BJ (cell line): ENCODE measurements around the gene FLII. TPM values are rescaled to one million over a fixed set of nuclear protein-coding genes. Genes with fewer than 3 reads are reported as not detected.

Experiments used
- CTCF ChIA-PET: fragments of 350-600 bp; formaldehyde crosslinking; extraction: SDS; loops from one replicate; lab custom pipeline; 2021; ENCODE audit warnings: antibody characterized with exemption, inconsistent platforms; lab: Yijun Ruan, JAX
- POLR2A ChIA-PET: fragments of 300-600 bp; sonication (Branson Sonifier 250); formaldehyde crosslinking; extraction: SDS; loops from one replicate; lab custom pipeline; 2021; ENCODE audit warnings: antibody characterized with exemption; lab: Charles Lee
- DNase-seq: peaks from one replicate; pipeline ENCODE4 v3.0.0-alpha.2; 2011; ENCODE audit warnings: low read depth
- H3K27me3 ChIP-seq: 2 replicates; pipeline ENCODE4 v1.6.0; 2011; ENCODE audit warnings: low read length; ENCODE audit not compliant: control insufficient read depth, insufficient read depth
- H3K36me3 ChIP-seq: 2 replicates; pipeline ENCODE4 v1.5.1; 2011; ENCODE audit warnings: low read length; ENCODE audit not compliant: control insufficient read depth, insufficient read depth
- H3K4me3 ChIP-seq: 2 replicates; pipeline ENCODE4 v1.5.1; 2011; ENCODE audit warnings: low read depth, mild to moderate bottlenecking, control low read depth, low read length
- polyA plus RNA-seq: library from polyadenylated mRNA; depleted of rRNA; stranded (reverse); fragments of >200 nt; gene quantifications from 2 replicates; pipeline ENCODE4 v1.2.3, GENCODE V29; 2011; rRNA removed
- TF ChIP-seq, protein P1 (sequence below): IDR thresholded peaks from 2 replicates; pipeline ENCODE4 v1.5.1; 2011; ENCODE audit warnings: low read depth, mild to moderate bottlenecking, control low read depth, inconsistent platforms, low read length, moderate library complexity; ENCODE audit not compliant: insufficient read depth

FLII gene
- polyA plus RNA-seq, 1 experiment, result 425 TPM

DNA sequence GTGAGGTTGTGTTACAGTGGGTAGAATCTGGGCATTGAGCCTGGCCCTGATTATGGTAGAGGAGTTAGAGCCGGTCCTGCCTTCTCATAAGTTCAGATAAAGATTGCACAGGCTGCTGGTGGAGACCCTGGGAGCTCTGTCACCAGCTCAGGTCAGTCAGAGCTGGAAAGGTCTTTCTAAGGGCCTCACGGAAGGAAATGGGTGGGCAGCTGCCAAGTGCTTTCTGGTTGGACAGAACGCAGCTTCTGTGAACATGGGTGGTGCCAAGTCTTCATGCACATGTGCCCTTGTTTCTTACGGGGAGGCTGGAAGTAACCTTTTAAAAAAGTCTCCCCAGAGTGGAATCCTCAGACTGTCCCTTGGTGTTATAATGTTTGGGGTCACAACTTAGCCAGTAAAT is 60.0 kb downstream of the FLII start:
- CTCF ChIA-PET, result interaction anchor here (0.7 to 1.8 kb wide), 3 partner anchors 9 to 19 kb away, joined by 3 to 6 read pairs (median 4); no protein-coding TSS in a partner anchor
- Histone ChIP-seq H3K4me3 (no peak overlapping the region), H3K27me3 (no peaks in the 10 kb centered on the region), H3K36me3 (peaks cover 32% of the 10 kb centered on the region)
- TF ChIP-seq, protein P1, sequence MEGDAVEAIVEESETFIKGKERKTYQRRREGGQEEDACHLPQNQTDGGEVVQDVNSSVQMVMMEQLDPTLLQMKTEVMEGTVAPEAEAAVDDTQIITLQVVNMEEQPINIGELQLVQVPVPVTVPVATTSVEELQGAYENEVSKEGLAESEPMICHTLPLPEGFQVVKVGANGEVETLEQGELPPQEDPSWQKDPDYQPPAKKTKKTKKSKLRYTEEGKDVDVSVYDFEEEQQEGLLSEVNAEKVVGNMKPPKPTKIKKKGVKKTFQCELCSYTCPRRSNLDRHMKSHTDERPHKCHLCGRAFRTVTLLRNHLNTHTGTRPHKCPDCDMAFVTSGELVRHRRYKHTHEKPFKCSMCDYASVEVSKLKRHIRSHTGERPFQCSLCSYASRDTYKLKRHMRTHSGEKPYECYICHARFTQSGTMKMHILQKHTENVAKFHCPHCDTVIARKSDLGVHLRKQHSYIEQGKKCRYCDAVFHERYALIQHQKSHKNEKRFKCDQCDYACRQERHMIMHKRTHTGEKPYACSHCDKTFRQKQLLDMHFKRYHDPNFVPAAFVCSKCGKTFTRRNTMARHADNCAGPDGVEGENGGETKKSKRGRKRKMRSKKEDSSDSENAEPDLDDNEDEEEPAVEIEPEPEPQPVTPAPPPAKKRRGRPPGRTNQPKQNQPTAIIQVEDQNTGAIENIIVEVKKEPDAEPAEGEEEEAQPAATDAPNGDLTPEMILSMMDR, result no peak
- DNase-seq, result no peak
- POLR2A ChIA-PET, result no interaction called here

GRCh38 chr17:18197535-18198194 is 60.9 kb downstream of the FLII start:
- ChIA-PET CTCF (interaction anchor here (0.7 to 1.7 kb wide), 2 partner anchors 14 to 20 kb away, joined by 3 to 6 read pairs; no protein-coding TSS in a partner anchor), POLR2A (no interaction called here)
- Histone ChIP-seq H3K36me3 (peaks cover 32% of the 10 kb centered on the region), H3K27me3 (no peaks in the 10 kb centered on the region), H3K4me3 (no peak overlapping the region)
- DNase-seq, result no peak
- TF ChIP-seq, protein P1, result no peak

GRCh38 chr17:18195246-18195645 is 63.3 kb downstream of the FLII start:
- CTCF ChIA-PET, result no interaction called here
- Histone ChIP-seq H3K4me3 (no peak overlapping the region), H3K27me3 (no peaks in the 10 kb centered on the region), H3K36me3 (peaks cover 29% of the 10 kb centered on the region)
- TF ChIP-seq, protein P1, result no peak
- POLR2A ChIA-PET, result no interaction called here
- DNase-seq, result no peak

Other genes starting within 250 kb of the FLII start
- gene ATPAF2, start 219.6 kb downstream of the FLII start, polyA plus RNA-seq, result 14.7 and 17.4 TPM in 2 replicates
- 6.9 and 7.4 TPM in 2 replicates for gene GID4, start 219.3 kb downstream of the FLII start, polyA plus RNA-seq
- gene DRG2, start 170.8 kb downstream of the FLII start, polyA plus RNA-seq, result 28.8 and 36.4 TPM in 2 replicates
- gene MYO15A, start 150.0 kb downstream of the FLII start, polyA plus RNA-seq, result 0.58 and 1.0 TPM in 2 replicates
- 92.4 and 97.5 TPM in 2 replicates for gene ALKBH5, start 74.9 kb downstream of the FLII start, polyA plus RNA-seq
- gene LLGL1, start 33.1 kb downstream of the FLII start, polyA plus RNA-seq, result 19.8 and 38.9 TPM in 2 replicates
- 6.8 and 12.0 TPM in 2 replicates for gene MIEF2, start 1.9 kb upstream of the FLII start, polyA plus RNA-seq
- 10.2 and 13.0 TPM in 2 replicates for gene TOP3A, start 56.3 kb upstream of the FLII start, polyA plus RNA-seq
- 6.8 and 9.2 TPM in 2 replicates for gene SMCR8, start 56.6 kb upstream of the FLII start, polyA plus RNA-seq
- gene SHMT1, start 104.8 kb upstream of the FLII start, polyA plus RNA-seq, result 5.0 and 5.9 TPM in 2 replicates
- not detected in 2 replicates for gene EVPLL, start 119.0 kb upstream of the FLII start, polyA plus RNA-seq
- gene LGALS9C, start 218.1 kb upstream of the FLII start, polyA plus RNA-seq, result 0.15 TPM in 1 of 2 replicates, not detected in the other